GM18870 (cell line): Measurements from ENCODE around the gene ANOS1.
"Not testable (repeated sequence)": the region's sequence is repeated elsewhere in the genome, so short reads cannot be mapped to it uniquely, and the experiment has no call there.

ENCODE experiments used
- ATAC-seq: cut with Tn5 transposase; IDR thresholded peaks from one replicate; pipeline ENCODE4 v1.9.1; 2021; ENCODE audit warnings: moderate library complexity; ENCODE audit not compliant: unreplicated experiment

Gene ANOS1, protein sequence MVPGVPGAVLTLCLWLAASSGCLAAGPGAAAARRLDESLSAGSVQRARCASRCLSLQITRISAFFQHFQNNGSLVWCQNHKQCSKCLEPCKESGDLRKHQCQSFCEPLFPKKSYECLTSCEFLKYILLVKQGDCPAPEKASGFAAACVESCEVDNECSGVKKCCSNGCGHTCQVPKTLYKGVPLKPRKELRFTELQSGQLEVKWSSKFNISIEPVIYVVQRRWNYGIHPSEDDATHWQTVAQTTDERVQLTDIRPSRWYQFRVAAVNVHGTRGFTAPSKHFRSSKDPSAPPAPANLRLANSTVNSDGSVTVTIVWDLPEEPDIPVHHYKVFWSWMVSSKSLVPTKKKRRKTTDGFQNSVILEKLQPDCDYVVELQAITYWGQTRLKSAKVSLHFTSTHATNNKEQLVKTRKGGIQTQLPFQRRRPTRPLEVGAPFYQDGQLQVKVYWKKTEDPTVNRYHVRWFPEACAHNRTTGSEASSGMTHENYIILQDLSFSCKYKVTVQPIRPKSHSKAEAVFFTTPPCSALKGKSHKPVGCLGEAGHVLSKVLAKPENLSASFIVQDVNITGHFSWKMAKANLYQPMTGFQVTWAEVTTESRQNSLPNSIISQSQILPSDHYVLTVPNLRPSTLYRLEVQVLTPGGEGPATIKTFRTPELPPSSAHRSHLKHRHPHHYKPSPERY

GRCh38 chrX:8731559-8732395 is at the start of gene ANOS1:
Gene ANOS1 (minus strand): TSS chrX:8732137. CDS start chrX:8732036, 101 bp downstream.
- ATAC-seq: no peak

DNA sequence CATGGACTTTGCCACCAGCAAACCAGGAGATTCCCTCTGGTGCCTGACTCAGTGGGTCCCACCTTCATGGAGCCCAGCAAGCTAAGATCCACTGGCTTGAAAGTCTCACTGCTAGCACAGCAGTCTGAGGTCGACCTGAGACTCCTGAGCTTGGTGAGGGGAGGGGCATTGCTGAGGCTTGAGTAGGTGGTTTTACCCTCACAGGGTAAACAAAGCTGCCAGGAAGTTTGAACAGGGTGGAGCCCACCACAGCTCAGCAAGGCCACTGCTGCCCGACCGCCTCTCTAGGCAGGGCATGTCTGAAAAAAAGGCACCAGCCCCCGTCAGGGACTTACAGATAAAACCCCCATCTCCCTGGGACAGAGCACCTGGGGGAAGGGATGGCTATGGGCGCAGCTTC is 41.2 kb upstream of the ANOS1 start:
- ATAC-seq: no peak

GRCh38 chrX:8760021-8760420 is 28.1 kb upstream of the ANOS1 start:
- no peak for ATAC-seq

DNA sequence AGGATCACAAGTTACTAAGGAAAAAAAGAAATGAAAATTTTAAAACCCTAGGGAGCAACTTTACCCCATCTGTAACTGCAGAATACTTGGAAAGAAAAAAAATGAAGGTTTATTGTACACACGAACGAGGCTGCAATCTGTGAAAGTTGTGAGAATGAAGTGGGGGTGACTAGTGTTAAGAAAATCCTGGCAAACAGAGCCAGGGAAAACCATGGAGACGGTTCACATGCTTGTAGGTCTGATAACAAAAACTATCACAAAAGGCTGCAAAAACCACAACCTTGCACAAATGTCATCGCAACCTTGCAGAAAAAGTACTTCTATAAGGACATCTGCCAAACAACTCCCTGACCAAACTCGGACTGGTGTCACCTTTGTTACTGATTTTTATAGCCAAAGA is 26.8 kb upstream of the ANOS1 start:
- not testable (repeated sequence) for ATAC-seq

DNA sequence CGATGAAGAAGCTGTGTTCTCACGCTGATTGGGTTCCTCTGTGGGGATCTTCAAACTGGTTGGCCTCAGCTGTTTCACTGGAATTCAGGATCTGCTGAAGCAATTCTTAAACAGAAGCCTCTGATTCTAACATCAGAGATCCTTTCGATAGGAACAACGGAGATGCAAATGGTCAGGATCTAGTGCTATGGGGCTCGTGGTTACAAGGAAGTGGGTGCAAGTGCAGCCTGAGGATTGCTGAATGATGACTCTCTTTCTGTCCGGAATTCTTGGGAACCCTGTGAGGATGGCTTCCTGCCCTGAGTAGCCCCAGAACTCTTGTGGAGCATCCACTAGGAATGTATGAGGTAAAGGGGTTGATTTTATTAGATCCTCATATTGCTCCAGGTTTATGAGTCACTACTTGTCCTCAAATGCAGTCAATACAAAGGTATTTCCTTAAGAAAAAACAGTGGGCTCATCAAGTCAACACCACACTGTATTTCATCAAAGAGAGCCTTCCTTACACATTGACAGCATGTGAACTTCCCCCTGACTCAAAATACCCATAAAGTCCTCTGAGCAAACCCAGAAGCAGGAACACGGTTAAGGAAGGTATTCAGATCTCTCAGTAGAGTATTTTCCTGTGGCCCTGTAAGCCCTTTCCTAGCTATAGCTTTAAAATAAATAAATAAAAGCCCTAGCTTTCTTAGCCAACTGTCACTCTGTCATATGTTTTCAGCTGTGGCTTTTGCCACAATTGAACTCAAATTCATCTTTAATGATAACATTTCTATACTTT is 25.9 kb upstream of the ANOS1 start:
- ATAC-seq: not testable (repeated sequence)

- no peak for ATAC-seq
Measured at GRCh38 chrX:8755813-8756212, 23.9 kb upstream of the ANOS1 start.

GRCh38 chrX:8755116-8755515 is 23.2 kb upstream of the ANOS1 start:
- no peak for ATAC-seq

DNA sequence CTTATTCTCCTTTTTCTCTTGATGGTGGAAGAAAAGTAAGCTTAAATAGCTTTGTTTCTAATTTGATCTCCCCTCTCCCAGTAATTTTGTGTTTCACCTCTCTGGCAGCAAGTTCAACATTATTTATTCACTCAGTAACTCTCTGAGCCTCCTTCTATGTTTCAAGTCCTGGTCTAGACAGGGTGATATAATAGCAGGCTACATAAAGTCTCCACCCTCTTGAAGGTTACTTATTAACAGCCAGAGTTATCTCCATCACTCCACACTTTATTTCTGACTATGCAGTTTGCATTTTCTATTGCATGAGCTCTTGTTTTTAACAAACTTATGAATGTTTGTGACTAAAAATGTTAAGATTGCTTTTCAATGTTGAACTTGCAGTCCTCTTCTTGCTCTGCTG is 17.8 kb upstream of the ANOS1 start:
- no peak for ATAC-seq

- peak; percentile 58 for ATAC-seq
Measured at GRCh38 chrX:8748855-8749254, 16.9 kb upstream of the ANOS1 start.

GRCh38 chrX:8743126-8743732 is 11.3 kb upstream of the ANOS1 start:
- ATAC-seq: no peak

- no peak for ATAC-seq
Measured at GRCh38 chrX:8741981-8742380, 10.0 kb upstream of the ANOS1 start.

- no peak for ATAC-seq
Measured at GRCh38 chrX:8738588-8739189, 6.8 kb upstream of the ANOS1 start.

- no peak for ATAC-seq
Measured at GRCh38 chrX:8737883-8738282, 5.9 kb upstream of the ANOS1 start.

DNA sequence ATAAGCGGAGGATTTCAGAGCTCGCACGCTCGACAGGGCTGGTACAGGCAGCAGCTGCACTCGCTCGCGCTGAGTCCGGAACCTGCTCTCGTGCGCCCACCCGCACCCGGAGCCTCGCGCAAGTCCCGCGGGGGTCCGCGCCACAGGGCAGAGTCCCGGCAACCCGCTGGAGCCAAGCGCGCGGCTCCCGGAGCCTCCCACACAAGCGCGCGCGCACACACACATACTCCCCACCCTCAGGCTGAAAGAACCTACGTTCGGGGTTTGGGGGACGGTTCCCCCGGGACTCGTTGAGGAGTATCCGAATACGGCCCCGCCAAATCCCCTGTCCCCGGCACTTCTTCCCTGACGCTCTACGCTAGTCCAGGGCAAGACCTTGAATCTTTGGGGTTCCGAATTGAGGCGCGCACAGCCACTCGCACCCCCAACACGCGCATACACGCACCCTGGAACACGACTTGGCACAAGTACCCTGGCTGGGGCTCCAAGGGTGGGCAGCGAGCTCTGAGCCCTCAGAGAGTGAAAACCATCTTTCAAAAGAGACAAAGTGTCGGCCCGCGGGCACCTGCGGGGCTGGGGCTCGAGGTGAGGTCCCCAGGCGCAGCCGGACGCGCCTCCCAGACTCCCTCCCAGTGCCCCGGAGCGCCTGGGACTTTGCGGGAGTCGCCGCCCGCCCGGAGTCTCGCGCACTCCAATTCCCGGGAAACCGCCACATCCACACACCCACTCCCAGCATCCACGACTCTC is 952 bp downstream of the ANOS1 start:
- no peak for ATAC-seq

- no peak for ATAC-seq
Measured at GRCh38 chrX:8729811-8730210, 2.1 kb downstream of the ANOS1 start.

GRCh38 chrX:8728932-8729535 is 2.9 kb downstream of the ANOS1 start:
- ATAC-seq: no peak

DNA sequence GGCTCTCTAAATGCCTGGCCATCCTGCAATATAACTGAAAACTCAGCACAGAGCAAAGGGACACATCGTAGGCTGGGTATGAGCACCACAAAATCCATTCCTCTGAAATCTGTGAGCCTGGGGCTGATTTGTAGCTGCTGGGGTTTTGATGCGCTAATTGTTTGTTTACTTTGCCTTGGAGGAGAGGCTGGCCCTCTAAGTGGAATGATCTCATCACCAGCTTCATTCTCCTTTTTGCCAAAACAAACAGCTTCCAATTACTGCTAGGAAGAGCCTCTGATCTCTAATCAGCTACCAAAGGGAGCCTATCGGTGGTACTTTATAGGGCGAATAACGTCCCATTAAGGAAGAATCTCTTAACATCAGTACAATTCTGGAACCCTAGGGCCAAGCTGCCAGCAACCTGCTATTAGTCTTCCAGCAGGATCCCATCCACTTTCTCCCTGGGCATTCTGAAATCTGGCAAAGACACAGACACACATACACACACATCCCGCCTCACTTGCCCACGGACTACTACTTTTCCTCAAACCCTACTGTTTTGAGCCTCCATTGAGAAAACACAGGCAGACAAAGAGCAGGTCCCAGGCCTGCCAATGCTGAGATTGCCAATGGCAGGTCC is 5.8 kb downstream of the ANOS1 start:
- ATAC-seq: no peak

DNA sequence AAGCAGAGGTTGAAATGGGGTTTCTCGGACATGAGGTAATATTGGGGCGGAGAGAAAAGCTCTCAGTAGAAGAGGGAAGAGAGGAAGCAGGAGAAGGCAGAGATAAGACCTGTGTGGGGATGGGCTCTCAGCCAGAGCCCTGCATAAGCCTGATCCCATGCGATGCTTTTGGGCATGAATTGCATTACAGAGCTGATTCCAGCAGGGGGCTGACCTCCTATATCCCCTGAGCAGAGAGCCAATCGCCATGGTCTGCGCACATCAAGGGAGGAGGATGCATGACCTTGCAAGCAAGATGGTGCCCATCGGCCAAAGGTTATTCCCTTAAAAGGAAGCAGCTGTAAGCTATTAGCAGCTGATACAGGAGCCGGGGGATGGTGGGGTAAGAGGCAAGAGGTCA is 7.6 kb downstream of the ANOS1 start:
- ATAC-seq: no peak
